Stimulated activated CD8-positive, alpha-beta memory T cell treated with anti-CD3 and anti-CD28 coated beads, Interleukin-4, amount 100 ng/mL, for 4 hours (primary cell): ENCODE results near the gene GIPC1.
"Not testable (repeated sequence)": the region's sequence is repeated elsewhere in the genome, so short reads cannot be mapped to it uniquely, and the experiment has no call there.

Experiments used
- DNase-seq, 2 donors: peaks; one replicate each; pipeline ENCODE4 v3.0.0-alpha.2; 2020; ENCODE audit warnings: low read depth in 2 of 2, low spot score in 1 of 2

The GIPC1 gene, protein sequence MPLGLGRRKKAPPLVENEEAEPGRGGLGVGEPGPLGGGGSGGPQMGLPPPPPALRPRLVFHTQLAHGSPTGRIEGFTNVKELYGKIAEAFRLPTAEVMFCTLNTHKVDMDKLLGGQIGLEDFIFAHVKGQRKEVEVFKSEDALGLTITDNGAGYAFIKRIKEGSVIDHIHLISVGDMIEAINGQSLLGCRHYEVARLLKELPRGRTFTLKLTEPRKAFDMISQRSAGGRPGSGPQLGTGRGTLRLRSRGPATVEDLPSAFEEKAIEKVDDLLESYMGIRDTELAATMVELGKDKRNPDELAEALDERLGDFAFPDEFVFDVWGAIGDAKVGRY

DNA sequence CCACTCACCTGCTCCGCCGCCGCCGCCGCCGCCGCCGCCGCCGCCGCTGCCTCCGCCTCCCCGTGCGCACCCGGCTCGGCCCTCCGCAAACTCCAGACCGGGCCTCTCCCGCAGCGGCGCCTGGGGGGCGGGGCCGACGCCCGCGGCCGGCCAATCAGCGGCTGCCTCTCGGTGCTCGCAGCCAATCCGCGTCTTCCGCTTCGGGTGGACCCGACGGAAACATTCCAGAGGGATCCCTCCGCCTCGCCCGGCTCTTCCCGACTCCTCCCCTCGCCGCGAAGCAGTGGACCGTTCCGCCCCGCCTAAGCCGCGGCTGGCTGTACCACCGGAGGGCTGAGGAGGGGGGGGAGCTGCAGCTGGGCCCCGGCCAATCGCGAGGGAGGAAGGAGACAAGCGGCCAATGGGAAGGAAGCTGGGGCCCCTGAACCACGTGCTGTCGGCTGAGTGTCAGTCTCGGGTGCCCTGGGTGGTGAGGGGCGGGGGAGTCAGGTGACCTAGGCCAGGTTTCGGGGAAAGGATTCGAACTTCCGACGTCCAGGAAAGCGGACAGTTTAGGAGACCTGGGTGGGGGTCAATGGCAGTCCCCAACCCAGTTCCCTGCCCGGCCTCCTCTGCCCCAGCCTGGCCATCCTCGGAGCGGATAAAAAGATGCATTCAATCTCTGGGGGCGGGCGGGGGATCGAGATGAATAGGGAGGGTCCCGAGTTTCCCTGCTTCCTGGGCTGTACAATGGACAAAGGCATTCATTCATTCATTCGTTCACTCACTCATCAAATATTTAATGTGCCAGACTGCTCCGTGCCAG, at the start of gene GIPC1:
Gene GIPC1, minus strand, starts transcription at position 99 of the 805 bp plus-strand sequence. CDS start 13,151 bp downstream, outside the sequence.
- peak; percentile 50 to 59 for DNase-seq

DNA sequence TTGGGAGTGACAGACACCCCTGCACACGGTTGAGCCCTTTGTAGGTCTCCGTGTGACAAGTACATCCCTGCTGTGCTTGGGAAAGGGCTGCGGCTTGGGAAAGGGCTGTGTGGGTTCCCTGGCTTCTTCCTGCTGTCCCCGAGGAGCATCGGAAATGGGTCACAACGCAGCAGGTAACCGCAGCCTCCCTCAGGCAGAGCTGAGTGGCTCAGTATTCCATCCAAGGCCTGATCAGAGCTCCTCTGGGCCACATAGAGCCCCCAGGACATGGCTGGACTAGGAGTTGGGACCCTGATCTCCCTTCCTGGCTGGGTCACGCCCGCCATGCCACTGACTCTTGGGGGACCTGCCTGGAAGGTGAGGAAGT, 49.8 kb upstream of the GIPC1 start:
- DNase-seq, result no peak

DNA sequence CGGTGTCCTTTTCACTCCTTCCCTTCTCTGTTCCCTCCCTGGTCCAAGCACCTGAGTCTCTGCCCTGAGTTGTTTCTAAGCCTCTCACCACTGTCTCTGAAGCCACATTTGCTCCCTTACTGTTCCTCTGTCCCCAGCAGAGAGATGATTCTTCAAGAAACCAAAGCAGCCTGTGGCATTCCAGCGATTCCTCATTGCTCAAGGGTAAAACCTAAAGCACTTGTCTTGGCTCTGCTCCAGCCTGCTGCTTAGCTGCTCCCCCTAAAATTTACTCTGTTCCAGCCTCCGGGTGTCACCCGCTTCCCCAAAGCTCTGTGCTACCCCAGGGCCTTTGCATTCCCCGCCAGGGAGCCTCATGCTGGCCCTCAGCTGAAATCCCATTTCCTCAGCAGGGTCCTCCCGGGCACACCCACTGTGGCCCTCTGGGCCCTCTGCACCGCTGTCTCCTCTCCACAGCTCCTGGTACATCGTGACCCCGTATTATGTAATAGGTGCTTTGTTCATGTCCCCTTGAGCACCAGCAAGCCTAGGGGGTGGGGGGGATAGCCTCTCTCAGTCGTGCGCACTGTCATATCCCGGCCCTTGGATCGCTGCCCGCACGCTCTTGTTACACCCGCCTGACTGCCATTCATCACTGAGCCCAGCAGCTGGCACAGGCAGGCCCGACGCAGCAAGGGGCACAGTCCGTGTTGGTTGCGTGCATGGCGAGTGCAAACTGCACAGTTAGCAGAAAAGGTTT, 49.2 kb upstream of the GIPC1 start:
- no peak for DNase-seq

DNA sequence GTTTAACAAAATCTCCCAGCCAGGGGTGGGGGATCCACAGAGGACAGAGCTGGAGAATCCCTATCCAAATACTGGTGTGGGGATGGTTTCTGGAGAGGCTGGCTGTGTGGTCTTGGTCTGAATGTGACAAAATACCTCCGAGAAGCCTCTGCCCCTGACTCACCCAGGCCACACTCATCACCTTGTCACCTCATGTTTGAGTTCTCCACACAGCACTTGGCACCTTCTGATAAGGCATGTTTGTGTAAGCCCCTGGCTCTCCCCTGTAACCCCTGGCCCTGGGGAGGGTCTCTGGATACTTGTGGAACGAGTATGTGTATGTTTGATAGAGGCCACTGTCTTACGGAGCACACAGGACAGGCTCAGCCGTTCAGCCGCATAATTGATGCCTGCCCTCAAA, 48.1 kb upstream of the GIPC1 start:
- DNase-seq, result no peak

DNA sequence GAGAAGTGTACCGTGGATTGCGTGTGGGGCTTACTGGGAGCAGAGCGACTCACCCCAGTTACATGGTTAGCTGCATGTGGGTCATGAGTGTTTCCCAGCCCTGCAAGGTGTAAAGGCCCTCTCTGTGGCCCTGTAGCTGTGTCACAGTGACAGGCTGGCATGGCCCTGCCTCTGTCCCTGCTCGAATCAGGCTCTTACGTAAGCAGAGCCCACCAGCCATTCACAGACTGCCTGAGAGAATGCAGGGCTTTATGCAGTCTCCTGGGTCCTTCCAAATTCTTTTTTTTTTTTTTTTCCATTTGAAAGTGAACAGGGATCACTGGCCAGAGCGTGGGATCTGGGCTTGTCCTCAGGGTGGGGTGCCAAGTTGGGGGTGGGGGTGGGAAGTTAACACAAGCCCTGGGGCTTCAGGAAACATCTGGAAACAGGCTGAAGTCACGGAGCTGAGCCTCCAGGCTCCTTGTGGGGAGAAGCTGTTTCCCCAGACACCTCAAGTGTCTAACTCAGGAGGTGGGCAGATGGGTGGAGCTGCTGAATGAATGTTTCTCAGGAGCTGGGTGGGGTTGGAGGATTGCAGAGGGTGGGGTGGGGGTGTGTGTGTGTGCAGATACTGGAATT, 46.9 kb upstream of the GIPC1 start:
- DNase-seq, result no peak

DNA sequence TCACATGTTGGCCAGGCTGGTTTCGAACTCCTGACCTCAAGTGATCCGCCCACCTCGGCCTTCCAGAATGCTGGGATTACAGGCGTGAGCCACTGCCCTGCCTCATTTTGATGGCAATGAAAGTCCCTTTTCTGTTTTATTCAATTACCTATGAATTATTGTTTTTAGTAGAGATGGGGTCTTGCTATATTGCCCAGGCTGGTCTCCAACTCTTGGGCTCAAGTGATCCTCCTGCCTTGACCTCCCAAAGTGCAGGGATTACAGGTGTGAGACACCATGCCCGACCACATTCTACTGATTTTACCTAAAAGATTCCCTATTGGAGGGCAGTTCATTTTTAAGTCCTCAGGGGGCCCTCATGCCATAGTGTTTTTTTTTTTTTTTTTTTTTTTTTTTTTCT, 46.1 kb upstream of the GIPC1 start:
- DNase-seq, result not testable (repeated sequence)

DNA sequence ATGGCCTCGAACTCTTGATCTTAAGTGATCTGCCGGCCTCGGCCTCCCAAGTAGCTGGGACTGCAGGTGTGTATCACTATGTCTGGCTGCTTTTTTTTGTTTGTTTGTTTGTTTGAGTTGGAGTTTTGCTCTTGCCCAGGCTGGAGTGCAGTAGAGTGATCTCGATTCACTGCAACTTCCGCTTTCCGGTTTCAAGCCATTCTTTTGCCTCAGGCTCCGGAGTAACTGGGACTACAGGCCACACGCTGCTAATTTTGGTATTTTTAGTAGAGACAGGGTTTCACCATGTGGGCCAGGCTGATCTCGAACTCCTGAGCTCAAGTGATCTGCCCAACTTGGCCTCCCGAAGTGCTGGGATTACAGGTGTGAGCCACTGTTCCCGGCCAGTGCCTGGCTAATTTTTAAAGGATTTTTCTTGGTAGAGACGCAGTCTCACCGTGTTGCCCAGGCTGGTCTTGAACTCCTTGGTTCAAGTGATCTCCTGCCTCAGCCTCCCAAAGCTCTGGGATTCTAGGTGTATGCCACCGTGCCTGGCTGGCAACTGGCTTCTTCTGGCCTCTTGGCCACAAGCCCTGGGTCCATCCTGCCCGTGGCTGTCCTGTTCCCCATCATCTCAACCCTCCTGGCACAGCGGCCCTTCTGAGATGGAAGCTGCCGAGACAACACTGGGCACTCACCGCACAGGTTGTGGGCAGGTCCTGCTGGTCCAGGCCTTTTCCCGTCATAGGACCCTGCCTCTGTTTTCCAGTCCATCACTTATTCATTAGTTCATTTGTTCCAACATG, 45.0 kb upstream of the GIPC1 start:
- no peak for DNase-seq

DNA sequence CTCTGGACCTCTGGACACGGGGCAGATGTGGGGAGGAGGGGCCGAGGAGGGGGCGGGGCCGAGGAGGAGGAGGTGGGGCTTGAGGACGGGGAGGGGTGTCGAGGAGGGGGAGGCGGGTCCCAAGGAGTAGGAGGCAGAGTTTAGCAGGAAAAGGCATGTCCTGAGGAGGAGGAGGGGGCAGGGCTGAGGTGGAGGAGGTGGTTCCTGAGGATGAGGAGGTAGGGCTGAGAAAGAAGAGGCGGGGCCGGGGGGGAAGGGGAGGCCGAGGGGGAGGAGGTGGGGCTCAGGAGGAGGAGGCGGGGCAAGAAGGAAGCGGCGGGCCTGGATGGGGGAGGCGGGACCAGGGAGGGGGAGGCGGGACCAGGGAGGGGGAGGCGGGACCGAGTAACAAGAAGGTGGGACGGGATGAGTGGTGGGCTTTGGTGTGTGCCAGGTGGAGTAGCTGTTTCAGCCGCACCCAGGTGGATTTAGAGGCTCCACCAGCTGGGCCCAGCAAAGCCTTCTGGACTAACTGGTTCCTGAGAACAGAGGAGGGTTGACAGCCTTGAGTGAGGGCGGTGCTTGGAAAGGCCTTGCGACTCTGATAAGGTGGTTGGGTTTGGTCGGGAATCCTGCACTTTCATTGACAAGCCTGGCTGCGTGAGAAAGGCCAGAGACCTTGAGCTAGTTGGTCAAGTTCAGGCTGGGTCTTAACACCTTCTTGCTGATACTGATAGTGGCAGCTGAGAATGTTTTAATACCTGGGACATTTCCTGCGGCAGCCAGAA, 41.2 kb upstream of the GIPC1 start:
- DNase-seq, result no peak

DNA sequence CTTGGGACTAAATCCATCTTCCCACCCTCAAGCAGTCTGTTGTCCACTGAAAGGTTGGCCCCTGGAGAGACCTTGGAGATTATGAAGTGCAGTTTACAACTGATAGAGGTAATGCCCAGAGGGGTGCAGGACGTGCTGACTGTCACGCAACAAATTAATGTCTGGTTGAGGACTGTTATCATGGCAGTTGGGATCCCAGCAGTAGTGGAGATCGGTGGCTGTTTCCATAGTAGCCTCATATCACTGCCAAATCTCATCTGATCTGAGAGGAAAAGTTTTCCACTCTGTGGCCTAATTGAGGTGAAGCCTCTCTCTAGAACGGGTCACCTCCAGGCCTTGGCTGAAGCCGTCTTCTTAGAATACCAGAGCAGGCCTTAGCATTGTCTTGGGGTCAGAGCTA, 37.5 kb upstream of the GIPC1 start:
- DNase-seq, result no peak

DNA sequence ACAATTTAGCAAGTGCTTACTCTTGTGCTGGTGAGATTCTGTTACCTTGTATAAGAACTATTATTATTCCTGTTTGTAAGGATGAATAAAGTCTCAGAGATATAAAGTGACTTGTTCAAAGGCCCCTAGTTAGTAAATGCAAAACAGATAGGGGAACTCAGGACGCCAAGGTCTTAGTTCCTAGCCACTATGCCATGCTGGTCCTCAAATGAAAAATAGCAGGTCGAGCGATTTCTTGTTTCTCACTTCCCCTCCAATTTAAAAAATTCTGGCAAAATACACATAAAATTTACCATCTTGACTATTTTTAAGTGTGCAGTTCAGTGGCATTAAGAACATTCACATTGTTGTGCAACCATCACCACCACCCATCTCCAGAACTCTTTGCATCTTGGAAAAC, 34.6 kb upstream of the GIPC1 start:
- DNase-seq, result no peak

DNA sequence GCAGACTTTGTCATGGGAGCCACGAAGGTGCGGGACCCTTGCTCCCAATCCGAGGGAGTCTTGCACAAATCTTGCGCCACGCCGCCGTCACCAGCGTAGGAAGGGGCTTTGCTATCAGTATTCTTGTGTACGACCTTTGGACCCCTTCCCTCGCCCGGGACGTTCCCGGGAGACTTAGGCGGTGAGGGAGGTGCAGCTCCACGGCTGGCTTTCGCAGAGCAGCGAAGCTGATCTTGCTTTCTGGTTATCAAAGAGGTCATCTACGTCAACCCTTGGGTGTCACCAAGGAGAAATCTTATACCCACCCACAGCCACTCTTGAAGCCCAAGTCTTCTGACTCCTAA, 34.0 kb upstream of the GIPC1 start:
- no peak for DNase-seq

DNA sequence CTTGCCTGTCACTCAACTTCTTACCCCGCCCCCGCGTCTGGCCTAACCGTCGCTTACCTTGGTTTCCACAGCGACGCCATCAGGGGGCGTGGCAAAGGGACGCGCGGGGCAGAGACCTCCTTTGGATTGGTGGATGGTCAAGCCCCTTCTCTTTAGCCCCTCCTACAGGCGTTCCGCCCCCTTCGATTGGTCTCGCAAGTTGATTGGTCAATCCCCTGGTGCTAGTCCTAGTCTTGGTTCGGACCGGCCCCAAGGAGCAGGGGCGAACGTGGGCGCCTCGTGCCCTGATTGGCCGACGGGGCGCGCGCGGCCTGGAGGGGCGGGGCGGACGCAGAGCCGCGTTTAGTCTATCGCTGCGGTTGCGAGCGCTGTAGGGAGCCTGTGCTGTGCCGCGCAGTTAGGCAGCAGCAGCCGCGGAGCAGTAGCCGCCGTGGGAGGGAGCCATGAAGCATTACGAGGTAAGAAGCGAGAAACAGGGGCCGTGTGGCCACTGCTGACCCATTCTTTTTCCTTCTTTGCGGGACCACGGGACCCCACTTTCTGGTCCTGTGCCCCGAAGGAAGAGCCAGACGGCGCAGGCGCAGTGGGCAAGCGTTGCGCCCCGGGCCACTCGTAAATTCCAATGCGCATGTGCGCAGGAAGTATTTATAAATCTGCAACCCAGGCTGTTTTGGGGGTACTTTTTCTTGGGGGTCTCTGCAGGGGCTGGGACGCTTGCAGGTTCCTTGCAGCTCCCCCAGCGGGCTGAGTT, 33.5 kb upstream of the GIPC1 start, which contains the start of gene TECR:
Gene TECR, plus strand, starts transcription at position 341 of the 751 bp plus-strand sequence. Its CDS starts 103 bp downstream, at position 444.
- peak; percentile 100 for DNase-seq

DNA sequence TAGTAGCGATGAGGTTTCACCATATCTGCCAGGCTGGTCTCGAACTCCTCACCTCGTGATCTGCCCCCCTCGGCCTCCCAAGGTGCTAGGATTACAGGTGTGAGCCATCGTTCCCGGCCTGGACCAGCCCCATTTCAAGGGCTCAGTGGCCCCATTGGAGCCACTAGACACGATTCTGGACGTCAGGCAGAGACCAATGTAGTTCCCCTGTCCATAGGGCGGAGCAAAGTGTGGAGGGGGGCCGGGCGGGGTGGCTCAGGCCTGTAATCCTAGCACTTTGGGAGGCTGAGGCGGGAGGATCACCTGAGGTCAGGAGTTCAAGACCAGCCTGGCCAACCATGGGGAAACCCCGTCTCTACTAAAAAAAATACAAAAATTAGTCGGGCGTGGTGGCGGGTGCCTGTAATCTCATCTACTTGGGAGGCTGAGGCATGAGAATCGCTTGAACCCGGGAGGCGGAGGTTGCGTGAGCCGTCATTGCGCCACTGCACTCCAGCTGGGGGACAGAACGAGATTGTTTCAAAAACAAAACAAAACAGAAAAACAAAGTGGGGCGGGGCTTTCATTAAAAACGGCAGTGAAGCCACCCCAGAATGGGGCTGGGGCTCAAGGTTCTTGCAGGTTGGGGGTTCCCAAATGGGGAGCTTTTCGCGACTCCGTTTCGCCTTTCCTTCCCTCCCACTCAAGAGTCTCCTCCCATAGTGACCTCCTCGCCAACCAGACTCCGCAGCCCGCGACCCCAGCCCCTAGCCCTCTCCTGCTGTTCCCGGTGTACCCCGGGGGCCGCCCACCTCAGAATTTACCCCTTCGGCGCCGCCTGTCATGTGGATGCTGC, 32.7 kb upstream of the GIPC1 start:
- DNase-seq, result no peak

DNA sequence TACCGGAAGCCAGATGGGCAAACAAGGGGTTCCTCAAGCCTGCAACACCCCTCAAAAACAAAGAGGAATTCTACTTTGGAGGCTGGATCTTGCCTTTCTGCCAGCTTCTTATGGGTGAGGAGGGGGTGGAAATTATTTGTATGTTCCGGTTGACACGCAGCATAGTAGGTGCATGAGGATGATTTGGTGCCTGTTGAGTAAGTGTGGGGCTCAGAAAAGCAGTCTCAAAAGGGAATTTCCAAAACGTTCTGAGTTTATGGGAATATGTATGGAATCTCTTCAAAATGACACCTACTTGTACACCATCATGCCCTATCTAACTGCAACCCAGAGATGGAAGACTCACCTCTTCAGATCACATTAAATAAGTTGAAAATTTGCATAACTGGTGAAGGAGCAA, 30.5 kb upstream of the GIPC1 start:
- no peak for DNase-seq

DNA sequence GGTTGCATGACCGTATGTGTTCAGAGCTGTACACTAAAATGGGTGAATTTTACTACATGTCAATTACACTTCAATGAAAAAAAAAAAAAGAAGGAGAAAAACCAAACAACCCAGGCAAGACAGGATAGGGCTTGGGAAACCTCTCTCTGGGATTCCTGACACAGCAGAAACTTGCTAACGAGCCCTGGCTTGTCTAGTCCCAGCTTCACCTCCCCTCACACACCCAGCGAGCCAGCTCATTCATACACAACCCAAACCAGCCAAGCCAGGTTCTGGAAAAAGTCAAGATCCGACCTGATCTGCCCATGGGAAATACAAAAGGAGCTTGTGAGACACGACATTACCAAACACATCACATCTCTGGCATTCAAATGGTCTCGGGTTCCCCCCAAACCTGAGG, 29.8 kb upstream of the GIPC1 start:
- no peak for DNase-seq

DNA sequence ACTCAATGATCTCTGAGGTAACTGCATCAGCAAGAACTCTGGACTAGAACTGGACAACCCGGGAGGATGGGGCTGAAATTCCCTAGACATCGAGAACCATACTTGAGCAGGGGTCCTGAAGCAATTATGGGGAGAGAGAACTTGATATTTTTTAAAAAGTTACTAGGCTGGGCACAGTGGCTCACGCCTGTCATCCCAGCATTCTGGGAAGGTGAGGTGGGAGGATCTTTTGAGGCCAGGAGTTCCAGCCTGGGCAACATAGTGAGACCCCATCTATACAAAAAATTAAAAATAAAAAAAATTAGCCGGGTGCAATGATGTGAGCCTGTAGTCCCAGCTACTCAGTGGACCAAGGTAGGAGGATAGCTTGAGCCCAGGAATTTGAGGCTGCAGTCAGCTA, 24.6 kb upstream of the GIPC1 start:
- no peak for DNase-seq

DNA sequence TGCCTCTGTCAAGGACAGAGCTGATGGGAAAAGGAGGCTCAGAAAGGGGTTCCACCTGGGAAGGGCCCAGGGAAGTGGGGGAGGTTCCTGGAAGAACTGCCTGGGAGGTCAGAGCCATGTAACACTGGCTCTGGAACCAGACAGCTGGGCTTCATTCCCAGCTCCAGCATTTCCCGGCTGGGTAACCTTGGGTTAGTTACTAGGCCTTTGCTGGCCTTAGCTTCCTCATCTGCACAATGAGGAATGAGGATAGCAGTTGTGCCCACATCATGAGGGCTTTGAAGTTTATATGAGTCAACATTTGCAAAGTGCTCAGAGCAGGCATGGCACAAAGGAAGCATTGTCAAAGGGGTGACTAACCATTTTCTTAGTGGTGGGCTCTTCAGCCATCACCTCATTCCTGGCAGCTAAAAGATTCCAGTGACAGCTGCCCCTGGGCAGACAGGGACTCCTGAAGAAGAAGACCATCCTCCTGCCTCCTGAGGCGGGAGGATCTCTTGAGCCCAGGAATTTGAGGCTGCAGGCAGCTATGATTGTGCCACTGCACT, 24.0 kb upstream of the GIPC1 start:
- no peak for DNase-seq

DNA sequence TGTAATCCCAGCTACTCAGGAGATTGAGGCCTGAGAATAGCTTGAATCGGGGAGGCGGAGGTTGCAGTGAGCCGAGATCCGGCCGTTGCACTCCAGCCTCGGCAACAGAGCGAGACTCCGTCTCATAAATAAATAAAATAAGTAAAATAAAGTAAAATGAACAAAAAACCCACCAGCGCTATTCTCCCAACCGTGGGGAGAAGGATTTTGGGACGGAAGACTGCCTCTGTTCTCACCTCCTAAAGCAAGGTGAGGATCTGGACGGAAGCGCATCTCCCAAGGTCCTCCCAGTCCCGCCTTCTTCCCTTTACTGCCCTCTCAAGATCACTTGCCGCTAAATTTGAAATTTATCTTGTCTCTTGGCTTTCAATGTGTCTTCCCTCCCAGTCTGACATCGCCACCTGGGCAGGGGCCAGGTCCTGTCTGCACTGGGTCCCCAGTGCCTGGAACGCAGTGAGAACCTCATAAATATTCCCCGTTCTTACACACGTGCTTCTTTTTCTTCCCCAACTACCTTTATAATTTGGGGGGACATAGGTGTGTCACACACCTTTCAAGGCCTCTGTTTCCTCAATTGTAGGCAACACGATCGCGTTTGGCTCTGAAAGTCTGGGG, 23.4 kb upstream of the GIPC1 start:
- DNase-seq, result no peak
